ENCODE measurements around the gene BICDL2.
"Not testable (repeated sequence)": the region's sequence is repeated elsewhere in the genome, so short reads cannot be mapped to it uniquely, and the experiment has no call there.

Gene BICDL2

GRCh38 chr16:3063625-3064386 lies 27.1 kb upstream of the BICDL2 start:
- DNase-seq = no peak

- no peak for DNase-seq
Observed at GRCh38 chr16:3062553-3062952, 25.8 kb upstream of the BICDL2 start.

DNA sequence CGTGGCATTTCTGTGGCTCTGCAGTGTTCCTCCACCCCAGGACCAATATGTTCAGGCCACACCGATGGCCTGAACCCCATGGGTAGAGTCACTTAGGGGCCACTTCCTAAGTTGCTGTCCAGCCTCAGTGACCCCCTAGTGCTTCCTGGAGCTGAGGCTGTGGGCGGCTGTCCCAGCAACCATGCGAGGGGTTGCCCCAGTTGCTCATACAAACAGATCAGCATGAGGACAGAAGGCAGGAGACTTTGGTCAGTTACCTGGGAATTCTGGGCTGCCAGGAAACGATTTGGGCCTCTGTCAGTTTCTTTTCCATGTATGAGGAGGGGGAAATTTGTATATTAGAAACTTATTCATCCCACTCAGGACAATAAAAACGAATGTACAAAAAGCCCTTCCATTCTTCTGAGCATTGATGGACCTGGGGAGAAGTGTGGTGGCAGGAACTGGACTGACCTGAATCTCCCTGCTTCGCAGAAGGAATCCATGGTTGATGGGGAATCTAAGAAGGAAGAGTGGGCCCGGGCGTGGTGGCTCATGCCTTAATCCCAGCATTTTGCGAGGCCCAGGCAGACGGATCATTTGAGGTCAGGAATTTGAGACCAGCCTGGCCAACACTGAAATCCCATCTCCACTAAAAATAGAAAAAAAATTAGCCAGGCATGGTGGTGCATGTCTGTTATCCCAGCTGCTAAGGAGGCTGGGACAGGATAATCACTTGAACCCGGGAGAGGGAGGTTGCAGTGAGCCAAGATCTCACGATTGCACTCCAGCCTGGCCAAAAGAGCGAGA lies 23.8 kb upstream of the BICDL2 start:
- DNase-seq = no peak

DNA sequence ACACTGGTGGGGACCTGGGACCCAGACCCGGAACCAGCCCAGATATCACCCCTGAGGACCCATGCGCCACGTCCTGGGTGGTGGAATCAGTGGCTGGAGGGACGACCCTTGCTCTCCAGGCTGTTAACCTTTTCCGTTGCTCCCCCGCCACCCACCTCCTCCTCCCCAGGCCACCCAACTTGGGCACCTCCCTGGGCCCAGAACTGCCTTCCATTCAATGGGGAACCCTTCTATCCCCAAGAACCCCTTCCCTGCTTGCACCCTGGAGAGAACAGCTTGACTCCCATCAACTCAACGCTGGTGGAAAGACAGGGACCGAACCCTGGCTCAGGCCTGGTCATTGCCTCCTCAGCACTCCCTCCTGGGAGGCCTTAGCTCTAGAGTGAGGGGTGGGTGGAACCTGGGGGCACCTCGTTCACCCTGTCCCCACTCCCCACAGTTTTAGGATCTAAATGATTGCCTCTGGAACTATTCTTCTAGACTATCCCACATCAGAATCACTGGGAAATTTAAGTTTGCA lies 23.0 kb upstream of the BICDL2 start:
- DNase-seq = no peak

- peak; percentile 33 for DNase-seq
Observed at GRCh38 chr16:3059041-3059722, 22.4 kb upstream of the BICDL2 start.

DNA sequence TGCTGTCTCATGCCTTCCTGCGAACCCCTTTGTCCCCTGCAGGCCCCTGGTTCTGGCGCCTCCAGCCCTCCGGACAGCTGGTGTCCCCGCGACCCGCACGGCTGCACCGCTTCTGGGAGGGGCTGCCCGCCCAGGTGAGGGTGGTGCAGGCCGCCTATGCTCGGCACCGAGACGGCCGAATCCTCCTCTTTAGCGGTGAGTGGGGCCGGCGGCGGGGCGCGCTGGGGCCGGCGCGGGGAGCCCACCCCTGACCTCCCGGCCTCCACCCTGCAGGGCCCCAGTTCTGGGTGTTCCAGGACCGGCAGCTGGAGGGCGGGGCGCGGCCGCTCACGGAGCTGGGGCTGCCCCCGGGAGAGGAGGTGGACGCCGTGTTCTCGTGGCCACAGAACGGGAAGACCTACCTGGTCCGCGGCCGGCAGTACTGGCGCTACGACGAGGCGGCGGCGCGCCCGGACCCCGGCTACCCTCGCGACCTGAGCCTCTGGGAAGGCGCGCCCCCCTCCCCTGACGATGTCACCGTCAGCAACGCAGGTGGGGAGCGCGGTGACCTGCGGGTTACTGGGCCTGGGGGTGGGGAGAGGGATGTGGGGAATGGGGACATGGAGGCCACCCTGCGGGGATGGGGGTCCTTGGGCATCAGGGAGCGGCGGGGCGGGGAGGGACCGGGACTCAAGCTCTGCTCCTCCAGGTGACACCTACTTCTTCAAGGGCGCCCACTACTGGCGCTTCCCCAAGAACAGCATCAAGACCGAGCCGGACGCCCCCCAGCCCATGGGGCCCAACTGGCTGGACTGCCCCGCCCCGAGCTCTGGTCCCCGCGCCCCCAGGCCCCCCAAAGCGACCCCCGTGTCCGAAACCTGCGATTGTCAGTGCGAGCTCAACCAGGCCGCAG lies 21.6 kb upstream of the BICDL2 start:
- DNase-seq = peak; percentile 8

- DNase-seq = no peak
Observed at GRCh38 chr16:3057181-3058138, 20.7 kb upstream of the BICDL2 start.

DNA sequence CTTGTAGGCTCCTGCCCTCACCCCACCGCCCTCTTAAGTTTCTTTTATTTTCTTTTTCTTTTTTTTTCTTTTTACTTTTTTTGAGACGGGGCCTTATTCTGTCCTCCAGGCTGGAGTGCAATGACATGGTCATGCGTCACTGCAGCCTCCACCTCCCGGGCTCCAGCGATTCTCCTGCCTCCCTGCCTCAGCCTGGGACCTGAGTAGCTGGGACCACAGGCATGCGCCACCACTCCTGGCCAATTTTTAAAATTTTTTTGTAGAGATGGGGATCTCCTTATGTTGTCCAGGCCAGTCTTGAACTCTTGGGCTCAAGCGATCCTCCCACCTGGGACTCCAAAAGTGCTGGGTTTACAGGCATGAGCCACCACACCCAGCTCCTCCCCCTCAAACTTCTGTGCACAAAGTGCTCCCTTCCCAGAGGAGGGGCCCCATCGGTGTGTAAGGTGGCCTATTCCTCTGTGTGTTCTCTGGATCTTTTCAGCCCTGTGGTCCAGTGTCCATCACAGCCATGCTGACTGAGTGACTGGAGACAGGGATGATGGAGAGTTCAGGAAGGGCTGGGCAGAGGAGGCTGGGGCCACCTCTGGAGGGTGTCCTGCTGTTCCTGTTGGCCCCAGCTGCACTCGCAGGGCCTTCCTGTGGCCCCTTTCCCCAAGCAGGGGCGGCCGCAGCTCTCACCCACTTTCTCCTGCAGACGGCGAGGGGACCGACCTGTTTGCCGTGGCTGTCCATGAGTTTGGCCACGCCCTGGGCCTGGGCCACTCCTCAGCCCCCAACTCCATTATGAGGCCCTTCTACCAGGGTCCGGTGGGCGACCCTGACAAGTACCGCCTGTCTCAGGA lies 19.8 kb upstream of the BICDL2 start:
- no peak for DNase-seq

DNA sequence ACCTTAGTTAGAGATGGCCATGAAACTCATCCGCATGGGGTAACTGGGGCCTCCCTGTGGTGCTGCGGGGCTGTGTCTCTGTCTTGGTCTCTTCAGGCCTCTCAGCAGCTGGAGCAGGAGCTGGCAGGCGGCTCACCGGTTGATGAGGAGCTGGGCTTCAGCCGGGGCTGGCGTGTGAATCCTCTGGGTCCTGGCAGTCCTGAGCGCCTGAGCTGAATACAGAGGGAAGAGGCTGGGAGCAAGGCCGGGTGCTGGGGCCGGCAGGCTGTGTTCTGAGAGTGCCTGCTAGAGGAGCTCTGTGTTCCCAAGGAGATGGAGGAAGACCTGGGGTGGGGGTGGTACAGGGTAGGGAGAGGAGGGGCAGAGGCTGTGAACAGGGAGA lies 19.0 kb upstream of the BICDL2 start:
- not testable (repeated sequence) for DNase-seq

GRCh38 chr16:3054965-3055733 lies 18.4 kb upstream of the BICDL2 start:
- no peak for DNase-seq

GRCh38 chr16:3053330-3053710 lies 16.6 kb upstream of the BICDL2 start:
- DNase-seq = not testable (repeated sequence)

DNA sequence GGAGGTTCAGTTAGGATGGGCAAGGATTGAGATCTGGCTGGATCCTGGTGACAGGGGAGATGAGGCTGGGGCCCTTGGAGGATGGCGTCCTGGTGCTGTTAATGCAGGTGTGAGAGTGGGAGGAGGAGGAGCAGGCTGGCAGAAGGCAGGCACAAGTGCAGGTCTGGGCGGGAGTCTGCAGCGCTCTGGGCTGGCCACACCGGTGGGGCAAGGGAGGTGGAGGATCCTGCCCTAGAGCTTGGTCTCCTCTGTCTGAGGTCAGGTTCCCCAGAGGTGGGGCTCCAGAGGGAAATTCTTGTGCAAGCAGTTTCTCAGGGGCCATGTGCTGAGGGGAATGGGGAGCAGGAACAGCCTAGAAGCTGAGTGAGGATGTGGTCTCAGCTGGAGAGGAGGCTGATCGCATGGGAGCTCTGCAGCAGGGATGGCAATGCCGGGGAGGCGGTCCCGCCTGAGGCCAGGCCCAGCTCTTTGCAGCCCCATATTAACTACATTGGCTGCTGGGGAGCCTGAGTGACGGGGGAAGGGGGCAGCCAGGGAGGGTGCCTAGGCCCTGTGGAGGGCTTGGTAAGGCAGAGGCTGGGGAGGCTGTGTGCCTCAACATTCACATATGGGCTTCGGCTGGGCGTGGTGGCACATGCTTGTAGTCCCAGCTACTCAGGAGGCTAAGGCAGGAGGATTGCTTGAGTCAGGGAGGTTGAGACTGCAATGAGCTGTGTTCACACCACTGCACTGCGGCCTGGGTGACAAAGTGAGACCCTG lies 16.0 kb upstream of the BICDL2 start:
- DNase-seq = not testable (repeated sequence)

DNA sequence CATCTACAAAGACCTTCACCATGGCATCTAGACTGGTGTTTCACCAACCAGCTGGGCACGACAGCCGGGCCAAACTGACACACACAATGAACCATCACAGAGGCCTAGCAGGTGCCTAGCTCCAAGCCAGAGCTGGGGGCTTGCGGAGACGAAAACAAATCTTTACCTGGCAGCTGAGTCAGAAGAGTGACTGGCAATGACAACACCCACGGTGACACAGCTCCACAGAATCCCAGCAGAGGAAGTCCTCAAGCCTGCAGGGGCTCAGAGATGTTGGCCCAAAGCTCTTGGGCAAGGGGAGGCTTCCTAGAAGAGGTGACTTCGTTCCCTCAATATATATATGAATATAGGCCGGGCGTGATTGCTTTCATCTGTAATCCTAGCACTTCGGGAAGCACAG lies 14.8 kb upstream of the BICDL2 start:
- DNase-seq = no peak

- DNase-seq = no peak
Observed at GRCh38 chr16:3051009-3051408, 14.3 kb upstream of the BICDL2 start.

- no peak for DNase-seq
Observed at GRCh38 chr16:3050487-3050886, 13.7 kb upstream of the BICDL2 start.

DNA sequence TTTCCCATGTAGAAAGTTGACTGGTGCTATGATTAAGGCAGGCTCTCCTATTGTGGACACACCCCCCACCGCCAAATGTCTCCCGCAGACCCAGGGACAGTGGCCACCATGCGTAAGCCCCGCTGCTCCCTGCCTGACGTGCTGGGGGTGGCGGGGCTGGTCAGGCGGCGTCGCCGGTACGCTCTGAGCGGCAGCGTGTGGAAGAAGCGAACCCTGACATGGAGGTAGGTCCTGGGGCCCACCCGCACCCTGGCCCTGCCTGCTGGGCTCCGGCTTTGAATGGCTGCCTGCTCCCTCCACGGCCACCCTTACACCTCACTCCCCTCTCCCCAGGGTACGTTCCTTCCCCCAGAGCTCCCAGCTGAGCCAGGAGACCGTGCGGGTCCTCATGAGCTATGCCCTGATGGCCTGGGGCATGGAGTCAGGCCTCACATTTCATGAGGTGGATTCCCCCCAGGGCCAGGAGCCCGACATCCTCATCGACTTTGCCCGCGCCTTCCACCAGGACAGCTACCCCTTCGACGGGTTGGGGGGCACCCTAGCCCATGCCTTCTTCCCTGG lies 13.3 kb upstream of the BICDL2 start:
- DNase-seq = no peak

DNA sequence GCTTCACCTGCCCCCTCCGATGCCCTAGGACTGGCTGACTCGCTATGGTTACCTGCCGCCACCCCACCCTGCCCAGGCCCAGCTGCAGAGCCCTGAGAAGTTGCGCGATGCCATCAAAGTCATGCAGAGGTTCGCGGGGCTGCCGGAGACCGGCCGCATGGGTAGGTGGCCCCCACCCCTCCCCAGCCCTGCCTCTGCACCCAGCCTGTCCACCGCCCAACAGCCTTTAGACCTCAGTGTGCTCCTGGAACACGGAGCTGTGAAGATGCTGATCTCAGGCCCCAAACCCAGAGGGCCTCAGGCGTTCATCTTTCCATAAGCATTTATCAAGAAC lies 10.6 kb upstream of the BICDL2 start:
- DNase-seq = no peak

- no peak for DNase-seq
Observed at GRCh38 chr16:3046641-3047386, 10.1 kb upstream of the BICDL2 start.
